Measurements from ENCODE around the gene LMTK3. TPM values are rescaled to one million over a fixed set of nuclear protein-coding genes. Genes with fewer than 3 reads are reported as not detected.

LMTK3 gene
- polyA plus RNA-seq, 1 donor from 2014 or later = 8.1 TPM

GRCh38 chr19:48450441-48450840, 61.2 kb downstream of the LMTK3 start:
- H3K27me3 ChIP-seq (ENCODE audit: insufficient read depth, low read depth, low read length) = no peaks in the 10 kb centered on the region
- no peaks in the 10 kb centered on the region for H3K9me2 ChIP-seq (ENCODE audit: insufficient read depth, low read length)
- no peaks in the 10 kb centered on the region for H4K20me1 ChIP-seq (ENCODE audit: insufficient read depth)
- H3K4me3 ChIP-seq (ENCODE audit: low read length) = no peak overlapping the region
- peaks cover 6% of the 10 kb centered on the region for H3K79me2 ChIP-seq (replicated peaks; ENCODE audit: insufficient read depth, low read length)
- H3K4me2 ChIP-seq (ENCODE audit: low read length) = no peak overlapping the region
- no peak overlapping the region for H3K9ac ChIP-seq (ENCODE audit: low read length)
- no peak overlapping the region for H2AFZ ChIP-seq (ENCODE audit: low read depth, low read length)
- H3K36me3 ChIP-seq (ENCODE audit: insufficient read depth, low read length) = no peaks in the 10 kb centered on the region
- H3K9me3 ChIP-seq (ENCODE audit: low read length) = no peaks in the 10 kb centered on the region
- H3F3A ChIP-seq (ENCODE audit: insufficient read depth, low read length, poor library complexity, severe bottlenecking) = no peaks in the 10 kb centered on the region
- no peak overlapping the region for H3K27ac ChIP-seq (ENCODE audit: low read length)
- TF ChIP-seq EZH2 (IDR thresholded peaks at IDR 0.05; ENCODE audit: borderline replicate concordance, insufficient read depth, low read length, poor library complexity, severe bottlenecking) = no peak
- no peak for TF ChIP-seq RAD21 (conservative IDR thresholded peaks at IDR 0.05)
- no peak for TF ChIP-seq REST (IDR thresholded peaks at IDR 0.05; ENCODE audit: borderline replicate concordance)
- TF ChIP-seq SMC3 (conservative IDR thresholded peaks at IDR 0.05; ENCODE audit: poor library complexity) = no peak
- no peak for TF ChIP-seq MXI1 (conservative IDR thresholded peaks at IDR 0.05; ENCODE audit: poor library complexity, severe bottlenecking)
- no peak for TF ChIP-seq CTCF (IDR thresholded peaks at IDR 0.05; ENCODE audit: poor library complexity, severe bottlenecking)
- TF ChIP-seq POLR2AphosphoS5 (IDR thresholded peaks at IDR 0.05) = no peak

DNA sequence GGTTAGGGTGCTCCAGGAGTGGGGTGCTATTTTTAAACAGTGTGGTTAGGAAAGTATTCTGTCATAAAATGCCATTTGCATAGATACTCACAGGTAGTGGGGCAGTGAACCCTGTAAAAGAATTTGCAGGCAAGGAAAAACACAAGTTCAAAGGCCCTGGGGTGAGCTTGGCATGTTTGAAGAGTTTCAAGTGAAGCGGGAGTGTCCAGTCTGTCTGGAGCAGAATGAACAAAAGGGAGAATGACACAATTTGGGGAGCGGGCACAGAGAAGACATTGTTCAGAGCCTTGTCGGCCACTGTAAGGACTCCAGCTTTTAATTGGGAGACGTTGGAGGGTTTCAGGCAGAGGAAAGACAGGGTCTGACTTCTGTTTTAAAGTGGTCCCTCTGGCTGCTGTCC, 63.1 kb downstream of the LMTK3 start:
- Histone ChIP-seq H3K36me3 (ENCODE audit: insufficient read depth, low read length) (no peaks in the 10 kb centered on the region), H3K4me3 (ENCODE audit: low read length) (no peak overlapping the region)
- TF ChIP-seq REST (IDR thresholded peaks at IDR 0.05; ENCODE audit: borderline replicate concordance) = no peak
- no peak for TF ChIP-seq EP300 (conservative IDR thresholded peaks at IDR 0.05; ENCODE audit: poor library complexity, severe bottlenecking)
- no peak for TF ChIP-seq RAD21 (conservative IDR thresholded peaks at IDR 0.05)
- TF ChIP-seq CTCF (IDR thresholded peaks at IDR 0.05; ENCODE audit: poor library complexity, severe bottlenecking) = no peak
- no peak for TF ChIP-seq SMC3 (conservative IDR thresholded peaks at IDR 0.05; ENCODE audit: poor library complexity)
- no peak for TF ChIP-seq EZH2 (IDR thresholded peaks at IDR 0.05; ENCODE audit: borderline replicate concordance, insufficient read depth, low read length, poor library complexity, severe bottlenecking)
- no peak for TF ChIP-seq MXI1 (conservative IDR thresholded peaks at IDR 0.05; ENCODE audit: poor library complexity, severe bottlenecking)

More for the DNA sequence above, 63.1 kb downstream of the LMTK3 start:
- no peaks in the 10 kb centered on the region for H3F3A ChIP-seq (ENCODE audit: insufficient read depth, low read length, poor library complexity, severe bottlenecking)
- H3K79me2 ChIP-seq (replicated peaks; ENCODE audit: insufficient read depth, low read length) = peaks cover 6% of the 10 kb centered on the region
- no peaks in the 10 kb centered on the region for H3K9me2 ChIP-seq (ENCODE audit: insufficient read depth, low read length)
- no peaks in the 10 kb centered on the region for H3K9me3 ChIP-seq (ENCODE audit: low read length)
- H3K9ac ChIP-seq (ENCODE audit: low read length) = no peak overlapping the region
- no peak overlapping the region for H3K4me2 ChIP-seq (ENCODE audit: low read length)
- no peak overlapping the region for H3K27ac ChIP-seq (ENCODE audit: low read length)
- no peaks in the 10 kb centered on the region for H3K27me3 ChIP-seq (ENCODE audit: insufficient read depth, low read depth, low read length)
- H4K20me1 ChIP-seq (ENCODE audit: insufficient read depth) = no peaks in the 10 kb centered on the region
- no peak overlapping the region for H2AFZ ChIP-seq (ENCODE audit: low read depth, low read length)
